GM19397 (cell line): ENCODE measurements around the gene C6orf52.
"Not testable (repeated sequence)": the region's sequence is repeated elsewhere in the genome, so short reads cannot be mapped to it uniquely, and the experiment has no call there.

Source experiments
- ATAC-seq: cut with Tn5 transposase; IDR thresholded peaks from one replicate; pipeline ENCODE4 v1.9.1; 2021; ENCODE audit warnings: mild to moderate bottlenecking, moderate library complexity; ENCODE audit not compliant: unreplicated experiment

Gene C6orf52

GRCh38 chr6:10694302-10695085, at the start of gene C6orf52, which contains the start of gene PAK1IP1:
TSS of gene C6orf52 (minus strand) at chr6:10694616. CDS start at chr6:10687550, 7,066 bp downstream.
TSS of gene PAK1IP1 (plus strand) at chr6:10694972. CDS start at chr6:10694986, 14 bp downstream.
- ATAC-seq = peak; percentile 100

GRCh38 chr6:10743515-10743914, 49.1 kb upstream of the C6orf52 start:
- no peak for ATAC-seq

GRCh38 chr6:10742251-10742650, 47.8 kb upstream of the C6orf52 start:
- ATAC-seq = no peak

GRCh38 chr6:10741643-10742042, 47.2 kb upstream of the C6orf52 start:
- ATAC-seq = not testable (repeated sequence)

GRCh38 chr6:10740061-10740460, 45.6 kb upstream of the C6orf52 start:
- no peak for ATAC-seq

GRCh38 chr6:10736731-10737130, 42.3 kb upstream of the C6orf52 start:
- no peak for ATAC-seq

GRCh38 chr6:10733863-10734262, 39.4 kb upstream of the C6orf52 start:
- no peak for ATAC-seq

GRCh38 chr6:10733151-10733715, 38.8 kb upstream of the C6orf52 start:
- no peak for ATAC-seq

GRCh38 chr6:10730254-10730653, 35.8 kb upstream of the C6orf52 start:
- no peak for ATAC-seq

GRCh38 chr6:10725716-10726115, 31.3 kb upstream of the C6orf52 start:
- ATAC-seq = no peak

GRCh38 chr6:10725044-10725443, 30.6 kb upstream of the C6orf52 start:
- no peak for ATAC-seq

GRCh38 chr6:10723567-10723881, 29.1 kb upstream of the C6orf52 start:
- ATAC-seq = no peak

- ATAC-seq = peak; percentile 98
These were observed 28.6 kb upstream of the C6orf52 start, which contains the start of gene TMEM14C for GRCh38 chr6:10722820-10723566. TSS of gene TMEM14C (plus strand) at chr6:10723070. CDS start at chr6:10724614, 1,544 bp downstream.

GRCh38 chr6:10722570-10722819, 28.1 kb upstream of the C6orf52 start:
- ATAC-seq = no peak

GRCh38 chr6:10721850-10722569, 27.6 kb upstream of the C6orf52 start:
- no peak for ATAC-seq

- ATAC-seq = not testable (repeated sequence)
These were observed 26.8 kb upstream of the C6orf52 start for GRCh38 chr6:10720960-10721849.

GRCh38 chr6:10720265-10720959, 26.0 kb upstream of the C6orf52 start:
- ATAC-seq = no peak

- ATAC-seq = no peak
These were observed 25.5 kb upstream of the C6orf52 start for GRCh38 chr6:10719964-10720264.

- no peak for ATAC-seq
These were observed 25.0 kb upstream of the C6orf52 start for GRCh38 chr6:10719296-10719963.
